Measurements from ENCODE around the gene AFP. TPM values are rescaled to one million over a fixed set of nuclear protein-coding genes. Genes with fewer than 3 reads are reported as not detected.

AFP gene
- total and polyA plus RNA-seq, 2 donors (not counting 1 experiment from before 2014, with no cell fraction given): not detected

GRCh38 chr4:73434311-73434710 is 1.7 kb upstream of the AFP start:
- 56% methylated on average over 3 of the region's 3 CpGs for WGBS (ENCODE audit: insufficient coverage)
- Histone ChIP-seq H3K9ac (ENCODE audit: low read length) (no peak overlapping the region), H3K9me3 (ENCODE audit: control extremely low read depth in 1 of 3, control insufficient read depth in 2 of 3, insufficient read depth in 1 of 3, low read length in 2 of 3) (no peaks in the 10 kb centered on the region), H4K20me1 (ENCODE audit: control insufficient read depth, insufficient read depth, low read length, poor library complexity, severe bottlenecking) (no peaks in the 10 kb centered on the region), H3K79me2 (ENCODE audit: control insufficient read depth, insufficient read depth, low read length) (no peaks in the 10 kb centered on the region), H3K4me1 (ENCODE audit: control insufficient read depth in 2 of 2, insufficient read depth in 2 of 2, low read length in 2 of 2) (no peaks in the 10 kb centered on the region), H3K4me2 (replicated peaks; ENCODE audit: low read depth, low read length, poor library complexity, severe bottlenecking) (no peak overlapping the region), H3K36me3 (replicated peaks in 1 of 2; ENCODE audit: control extremely low read depth in 1 of 2, control insufficient read depth in 1 of 2, extremely low read depth in 1 of 2, insufficient read depth in 2 of 2, low read length in 1 of 2) (no peaks in the 10 kb centered on the region), H2AFZ (ENCODE audit: insufficient read depth, low read depth, low read length, poor library complexity, severe bottlenecking) (no peak overlapping the region), H3K4me3 (ENCODE audit: control extremely low read depth in 1 of 5, extremely low read depth in 1 of 5, insufficient read depth in 1 of 5, low read depth in 2 of 5, low read length in 4 of 5) (no peak overlapping the region), H3K27ac (ENCODE audit: low read length in 2 of 2) (no peak overlapping the region), H3K27me3 (replicated peaks in 1 of 4; ENCODE audit: control extremely low read depth in 1 of 4, control insufficient read depth in 3 of 4, insufficient read depth in 4 of 4, low read length in 3 of 4) (peaks cover 0 to 4% (median 1%) of the 10 kb centered on the region in 4 experiments)
- H3K27me3 Mint-ChIP-seq: peaks cover 6% of the 10 kb centered on the region
- no peak overlapping the region for H3K4me3 Mint-ChIP-seq
- CTCF ChIA-PET: interaction anchor here (1.9 kb wide), 1 partner anchor 9 kb away, joined by 4 read pairs; no protein-coding TSS in a partner anchor
- no peaks in the 10 kb centered on the region for H3K9me3 Mint-ChIP-seq (ENCODE audit: insufficient read depth)
- intact Hi-C loops (cut with micrococcal nuclease): no loop called here
- POLR2A ChIA-PET: no interaction called here
- ATAC-seq (ENCODE audit: low read depth) (no peak), DNase-seq (peak; percentile 8)
- TF ChIP-seq EZH2 (IDR thresholded peaks at IDR 0.05; ENCODE audit: borderline replicate concordance, insufficient read depth, low read depth, low read length, poor library complexity, severe bottlenecking) (no peak), CTCF (IDR thresholded peaks at IDR 0.05) (peak; percentile 71)
- H3K4me1 Mint-ChIP-seq: no peaks in the 10 kb centered on the region
- no peak overlapping the region for H3K27ac Mint-ChIP-seq

DNA sequence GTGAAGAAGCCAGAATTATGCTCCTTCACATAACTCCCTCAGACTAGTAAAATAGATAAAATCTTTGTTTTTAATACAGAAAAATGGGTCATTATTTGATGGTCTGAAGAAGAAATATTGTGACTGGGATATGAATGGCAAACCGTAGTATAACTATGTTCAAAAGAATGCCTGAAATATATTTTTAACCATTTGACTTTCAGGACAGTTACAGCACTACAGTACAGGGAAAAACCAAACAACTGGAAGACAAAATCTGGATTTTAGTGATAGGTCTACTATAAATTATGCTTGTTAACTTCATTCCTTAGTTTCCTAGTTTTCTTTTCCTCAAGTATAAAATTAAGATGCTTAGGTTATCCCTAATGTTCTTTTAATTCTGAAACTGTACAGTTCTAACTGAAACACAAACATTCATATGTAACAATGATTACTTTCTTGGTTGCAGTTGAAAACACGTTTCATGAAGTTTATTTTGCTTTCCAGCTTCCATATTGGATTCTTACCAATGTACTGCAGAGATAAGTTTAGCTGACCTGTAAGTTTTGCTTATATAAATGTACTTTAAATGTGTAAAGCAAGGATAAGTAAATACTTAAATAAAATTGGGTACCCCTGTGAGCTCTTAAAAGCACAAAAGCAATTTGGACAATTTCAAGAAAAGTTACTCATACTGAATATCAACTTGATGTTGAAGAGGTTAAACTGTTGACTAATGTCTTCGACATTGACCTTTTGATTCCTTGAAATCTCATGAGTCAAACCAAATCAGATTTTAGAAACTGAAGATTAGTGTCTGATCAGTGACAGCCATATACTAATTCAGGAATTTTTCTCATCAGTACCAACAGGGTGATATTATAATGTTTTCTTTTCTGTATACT is 895 bp downstream of the AFP start:
- no peaks in the 10 kb centered on the region for H3K9me3 Mint-ChIP-seq (ENCODE audit: insufficient read depth)

More for the DNA sequence above, 895 bp downstream of the AFP start:
- ChIA-PET POLR2A (no interaction called here), CTCF (no interaction called here)
- TF ChIP-seq CTCF (IDR thresholded peaks at IDR 0.05) (no peak), EZH2 (IDR thresholded peaks at IDR 0.05; ENCODE audit: borderline replicate concordance, insufficient read depth, low read depth, low read length, poor library complexity, severe bottlenecking) (no peak)
- Histone ChIP-seq H3K27ac (ENCODE audit: low read length in 2 of 2) (no peak overlapping the region), H3K36me3 (replicated peaks in 1 of 2; ENCODE audit: control extremely low read depth in 1 of 2, control insufficient read depth in 1 of 2, extremely low read depth in 1 of 2, insufficient read depth in 2 of 2, low read length in 1 of 2) (no peaks in the 10 kb centered on the region), H3K9ac (ENCODE audit: low read length) (no peak overlapping the region), H3K4me2 (replicated peaks; ENCODE audit: low read depth, low read length, poor library complexity, severe bottlenecking) (no peak overlapping the region), H2AFZ (ENCODE audit: insufficient read depth, low read depth, low read length, poor library complexity, severe bottlenecking) (no peak overlapping the region), H3K4me1 (ENCODE audit: control insufficient read depth in 2 of 2, insufficient read depth in 2 of 2, low read length in 2 of 2) (no peaks in the 10 kb centered on the region), H3K79me2 (ENCODE audit: control insufficient read depth, insufficient read depth, low read length) (no peaks in the 10 kb centered on the region), H3K4me3 (ENCODE audit: control extremely low read depth in 1 of 5, extremely low read depth in 1 of 5, insufficient read depth in 1 of 5, low read depth in 2 of 5, low read length in 4 of 5) (no peak overlapping the region), H3K9me3 (ENCODE audit: control extremely low read depth in 1 of 3, control insufficient read depth in 2 of 3, insufficient read depth in 1 of 3, low read length in 2 of 3) (no peaks in the 10 kb centered on the region), H4K20me1 (ENCODE audit: control insufficient read depth, insufficient read depth, low read length, poor library complexity, severe bottlenecking) (no peaks in the 10 kb centered on the region), H3K27me3 (replicated peaks in 1 of 4; ENCODE audit: control extremely low read depth in 1 of 4, control insufficient read depth in 3 of 4, insufficient read depth in 4 of 4, low read length in 3 of 4) (peaks cover 0 to 4% (median 1%) of the 10 kb centered on the region in 4 experiments)
- no peak for ATAC-seq (ENCODE audit: low read depth)
- Mint-ChIP-seq H3K4me3 (no peak overlapping the region), H3K4me1 (no peaks in the 10 kb centered on the region), H3K27me3 (peaks cover 11% of the 10 kb centered on the region), H3K27ac (no peak overlapping the region)
- no peak for DNase-seq
- WGBS (ENCODE audit: insufficient coverage): no CpG with 5 or more reads among the region's 3 CpGs
- intact Hi-C loops (cut with micrococcal nuclease): no loop called here
